Measurements from ENCODE around the gene RRAS2. TPM values are rescaled to one million over a fixed set of nuclear protein-coding genes. Genes with fewer than 3 reads are reported as not detected.

Gene RRAS2
- total RNA-seq, 1 experiment from 2014 or later: 158 TPM

DNA sequence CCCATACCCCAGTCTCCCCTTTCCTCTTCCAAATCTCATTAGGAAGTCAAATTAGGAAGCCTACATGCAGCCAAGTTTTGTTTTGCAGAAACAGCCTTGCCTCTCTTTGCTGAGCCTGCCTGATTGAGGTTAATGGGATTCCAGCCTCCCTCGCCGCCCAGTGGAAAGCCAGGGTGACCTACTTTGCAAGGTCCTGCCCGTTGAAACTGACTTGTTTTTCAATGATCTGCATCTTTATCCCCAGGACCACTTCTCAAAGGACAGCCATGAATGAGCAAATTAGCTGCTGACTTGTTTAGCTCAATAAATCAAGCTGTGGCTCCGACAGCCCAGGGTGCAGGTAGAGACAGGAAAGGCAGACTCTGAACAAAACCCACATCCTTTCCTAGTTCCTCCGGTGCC lies 110.4 kb downstream of the RRAS2 start:
- Histone ChIP-seq H3K79me2 (ENCODE audit: insufficient read depth, low read length) (no peaks in the 10 kb centered on the region), H2BK5ac (ENCODE audit: insufficient read length, low read length) (no peak overlapping the region), H3K79me1 (ENCODE audit: insufficient read depth, low read depth, low read length, poor library complexity, severe bottlenecking) (no peaks in the 10 kb centered on the region), H3K9me3 (ENCODE audit: control insufficient read depth, low read depth, low read length) (no peaks in the 10 kb centered on the region), H2BK120ac (ENCODE audit: low read depth, low read length, poor library complexity, severe bottlenecking) (no peak overlapping the region), H3K27ac (ENCODE audit: insufficient read length, low read depth, low read length) (no peak overlapping the region), H4K20me1 (ENCODE audit: control insufficient read depth, insufficient read depth, insufficient read length) (no peaks in the 10 kb centered on the region), H2BK15ac (ENCODE audit: low read depth, low read length) (no peak overlapping the region), H2AFZ (ENCODE audit: low read length) (no peak overlapping the region), H3T11ph (ENCODE audit: low read length) (no peak overlapping the region), H3K14ac (ENCODE audit: insufficient read depth, low read length) (no peak overlapping the region), H2AK5ac (ENCODE audit: insufficient read length, low read length) (no peak overlapping the region), H3K4ac (ENCODE audit: low read depth, low read length) (no peak overlapping the region), H2BK20ac (ENCODE audit: low read depth, low read length, poor library complexity, severe bottlenecking) (no peak overlapping the region), H3K27me3 (ENCODE audit: insufficient read depth, low read length) (no peaks in the 10 kb centered on the region), H3K9ac (ENCODE audit: extremely low read depth, insufficient read length, low read length) (no peak overlapping the region), H3K4me1 (ENCODE audit: insufficient read depth, low read length) (peaks cover 3% of the 10 kb centered on the region; the same call in 1 of the 2 replicates), H2BK12ac (ENCODE audit: insufficient read length, low read depth, low read length) (no peak overlapping the region), H4K5ac (ENCODE audit: insufficient read length, low read depth, low read length) (no peak overlapping the region), H3K56ac (ENCODE audit: insufficient read length, low read depth, low read length) (no peak overlapping the region), H3K4me2 (ENCODE audit: insufficient read depth, insufficient read length, low read length) (no peak overlapping the region), H3K23me2 (ENCODE audit: insufficient read length, low read depth, low read length, poor library complexity, severe bottlenecking) (peaks cover 3% of the 10 kb centered on the region), H4K8ac (replicated peaks; ENCODE audit: insufficient read length, low read depth, low read length) (no peak overlapping the region), H3K18ac (ENCODE audit: insufficient read length, low read depth, low read length) (no peak overlapping the region), H4K91ac (ENCODE audit: insufficient read length, low read depth, low read length) (no peak overlapping the region), H3K23ac (ENCODE audit: insufficient read length, low read depth, low read length) (no peak overlapping the region)
- H3K36me3 Mint-ChIP-seq (ENCODE audit: insufficient read depth in 1 of 3, low read depth in 3 of 3): no peaks in the 10 kb centered on the region; a peak in 1 of 7 replicates
- TF ChIP-seq CTCF (conservative IDR thresholded peaks at IDR 0.05): peak; percentile 35; the same call in 2 of the 3 replicates
- DNase-seq: peak; percentile 69
- H3K27ac Mint-ChIP-seq: peak overlapping the region in 2 of 3 experiments; percentile 34 to 78; a peak in 3 of 7 replicates
- peaks cover 22 to 24% of the 10 kb centered on the region in 2 experiments for H3K4me1 Mint-ChIP-seq
- no CpG with 5 or more reads among the region's 5 CpGs for WGBS (ENCODE audit: extremely low coverage, insufficient read length, low lambda C conversion rate)
- H3K9me3 Mint-ChIP-seq: no peaks in the 10 kb centered on the region
- H3K27me3 Mint-ChIP-seq (ENCODE audit: low read depth): no peaks in the 10 kb centered on the region; the same call in none of the 2 replicates
- peak overlapping the region in 1 of 2 experiments; percentile 27; a peak in 1 of 5 replicates for H3K4me3 Mint-ChIP-seq

Measured in H9 (cell line).